K562 (cell line): ENCODE data around the gene TFEC. TPM values are rescaled to one million over a fixed set of nuclear protein-coding genes. Genes with fewer than 3 reads are reported as not detected.

Experiments
- ATAC-seq: fragments of 200-7000 bp; cut with Tn5 transposase; 3 replicates; pipeline ENCODE4 v1.9.1; 2020; ENCODE audit warnings: moderate library complexity
- BruUV-seq: library from RNA; stranded (reverse); fragments of 400-500 nt; replicated peaks from 2 replicates; lab custom pipeline; 2021; lab: Mats Ljungman, UMichigan
- CTCF ChIA-PET: fragments of 300-600 bp; formaldehyde crosslinking; extraction: SDS; loops from one replicate; lab custom pipeline; 2021; ENCODE audit warnings: low intra/inter-chr PET ratio; lab: Yijun Ruan, JAX
- POLR2A ChIA-PET: fragments of 300-600, 350-650 bp; sonication (Branson Sonifier 250); formaldehyde crosslinking; extraction: SDS; loops from one replicate; lab custom pipeline; 2021; ENCODE audit warnings: antibody characterized with exemption, inconsistent platforms; lab: Yijun Ruan, JAX
- DNase-seq, 4 experiments: peaks; one replicate each; pipeline versions ENCODE4 v3.0.0 to v3.0.0-alpha.2; 2011 to 2018; ENCODE audit warnings: low spot score in 3 of 4, mixed read lengths in 3 of 4; ENCODE audit errors: extremely low read depth in 1 of 4
- FAIRE-seq: peaks from 2 replicates; lab custom pipeline; 2011; peaks lifted over from hg19 to GRCh38; lab: Jason Lieb, UNC
- H2AFZ ChIP-seq: 2 replicates; pipeline ENCODE4 v1.6.0; 2011; ENCODE audit warnings: low read depth, low read length, control low read depth, inconsistent platforms
- H3K27ac ChIP-seq: fragments of 200-600 bp; 3 replicates; pipeline ENCODE4 v1.8.0; 2011; ENCODE audit warnings: low read depth, mild to moderate bottlenecking, control low read depth, inconsistent platforms, low read length, moderate library complexity, mixed read lengths; ENCODE audit errors: extremely low read depth
- H3K27me3 ChIP-seq, 2 experiments: fragments of 300-600 bp in 1 of 2; 2 replicates in 1 of 2; 3 replicates in 1 of 2; pipeline versions ENCODE4 v1.6.0 to v1.8.0; 2011; ENCODE audit warnings: inconsistent platforms in 2 of 2, low read length in 2 of 2, mild to moderate bottlenecking in 1 of 2, mixed read lengths in 1 of 2, moderate library complexity in 1 of 2; ENCODE audit not compliant: control insufficient read depth in 2 of 2, insufficient read depth in 2 of 2
- H3K36me3 ChIP-seq: fragments of 300-600 bp; 3 replicates; pipeline ENCODE4 v1.8.0; 2011; ENCODE audit warnings: mild to moderate bottlenecking, low read length, inconsistent platforms; ENCODE audit not compliant: control insufficient read depth, insufficient read depth
- H3K4me1 ChIP-seq, 2 experiments: fragments of 200-600 bp in 1 of 2; replicated peaks in 1 of 2; 2 replicates in 1 of 2; 3 replicates in 1 of 2; pipeline versions ENCODE4 v1.5.1 to v1.8.0; 2011; ENCODE audit warnings: inconsistent platforms in 2 of 2, low read length in 2 of 2, mild to moderate bottlenecking in 1 of 2, mixed read lengths in 1 of 2, moderate library complexity in 1 of 2; ENCODE audit not compliant: control insufficient read depth in 2 of 2, insufficient read depth in 2 of 2
- H3K4me2 ChIP-seq: 2 replicates; pipeline ENCODE4 v1.6.1; 2011; ENCODE audit warnings: low read length, control low read depth, inconsistent platforms, mixed read lengths; ENCODE audit not compliant: insufficient read depth
- H3K4me3 ChIP-seq: fragments of 200-600 bp; sonication (generic), shearing (Covaris generic); 2 replicates; pipeline ENCODE4 v1.5.1; 2016; ENCODE audit warnings: control low read depth, inconsistent platforms
- H3K79me2 ChIP-seq: fragments of 200-600 bp; 3 replicates; pipeline ENCODE4 v1.8.0; 2011; ENCODE audit warnings: low read length, inconsistent platforms; ENCODE audit not compliant: control insufficient read depth, insufficient read depth
- H3K9ac ChIP-seq, 2 experiments: 2 replicates each; pipeline versions ENCODE4 v1.6.0 to v1.6.1; 2011; ENCODE audit warnings: low read depth in 2 of 2, low read length in 2 of 2, control low read depth in 1 of 2, inconsistent platforms in 1 of 2, mild to moderate bottlenecking in 1 of 2, mixed read lengths in 1 of 2; ENCODE audit not compliant: insufficient read depth in 1 of 2
- H3K9me1 ChIP-seq: one replicate; pipeline ENCODE4 v1.6.0; 2011; ENCODE audit warnings: inconsistent platforms, mild to moderate bottlenecking, low read length, moderate library complexity; ENCODE audit not compliant: control insufficient read depth, insufficient read depth
- H3K9me3 ChIP-seq: replicated peaks from 2 replicates; pipeline ENCODE4 v1.5.1; 2011; ENCODE audit warnings: low read depth, low read length, inconsistent platforms; ENCODE audit not compliant: control insufficient read depth, insufficient read depth
- H4K20me1 ChIP-seq: replicated peaks from 2 replicates; pipeline ENCODE4 v1.6.1; 2011; ENCODE audit warnings: low read length, inconsistent platforms, mixed read lengths; ENCODE audit not compliant: control insufficient read depth, insufficient read depth
- ETV6 ChIP-seq, 3 experiments: fragments of 150-350 bp in 1 of 3; sonication (generic) in 1 of 3; formaldehyde crosslinking in 1 of 3; IDR thresholded peaks; 2 replicates each; pipeline versions ENCODE4 v1.6.1 to v1.8.0; 2014 to 2022; ENCODE audit warnings: borderline replicate concordance in 2 of 3, low read depth in 2 of 3, antibody characterized with exemption in 1 of 3, low read length in 1 of 3, mild to moderate bottlenecking in 1 of 3, missing genetic modification reagents in 1 of 3
- FOXA3 ChIP-seq, 2 experiments: fragments of 450-650 bp in 1 of 2; sonication (generic) in 1 of 2; formaldehyde crosslinking; IDR thresholded peaks in 1 of 2; conservative IDR thresholded peaks in 1 of 2; 2 replicates each; pipeline versions ENCODE4 v1.4.0 to v1.8.0; 2020 to 2022; ENCODE audit warnings: mild to moderate bottlenecking in 2 of 2, missing genetic modification reagents in 1 of 2
- HEY1 ChIP-seq: fragments of 250-450 bp; sonication (Bioruptor Pico); IDR thresholded peaks from 2 replicates; pipeline ENCODE4 v1.5.0; 2020; ENCODE audit warnings: mild to moderate bottlenecking, moderate library complexity, borderline replicate concordance
- HMG20A ChIP-seq: fragments of 450-650 bp; formaldehyde crosslinking; conservative IDR thresholded peaks from 2 replicates; pipeline ENCODE4 v1.4.0; 2020; ENCODE audit warnings: mild to moderate bottlenecking, mixed read lengths
- JUN ChIP-seq, 2 experiments: sonication (generic) in 1 of 2; formaldehyde crosslinking in 1 of 2; IDR thresholded peaks; 2 replicates each; pipeline versions ENCODE4 v1.6.1 to v1.8.0; 2012 to 2022; ENCODE audit warnings: borderline replicate concordance in 2 of 2, mild to moderate bottlenecking in 2 of 2, improper control_type of control experiment in 1 of 2, low read depth in 1 of 2, low read length in 1 of 2, missing genetic modification reagents in 1 of 2
- KLF13 ChIP-seq: fragments of 450-650 bp; IDR thresholded peaks from 2 replicates; pipeline ENCODE4 v1.6.1; 2016; ENCODE audit warnings: missing genetic modification characterization, low read depth, mild to moderate bottlenecking, missing compliant biosample characterization, moderate library complexity, borderline replicate concordance
- MYBL2 ChIP-seq, 2 experiments: fragments of 450-650 bp in 1 of 2; sonication (generic) in 1 of 2; formaldehyde crosslinking in 1 of 2; IDR thresholded peaks; 2 replicates each; pipeline versions ENCODE4 v1.6.1 to v1.8.1; 2017 to 2022; ENCODE audit warnings: borderline replicate concordance in 1 of 2, inconsistent platforms in 1 of 2, low read depth in 1 of 2, mild to moderate bottlenecking in 1 of 2, missing genetic modification reagents in 1 of 2, moderate library complexity in 1 of 2
- NFRKB ChIP-seq: fragments of 450-650 bp; IDR thresholded peaks from 2 replicates; pipeline ENCODE4 v1.6.1; 2016; ENCODE audit warnings: low read depth
- RBM25 ChIP-seq: fragments of 200-400 bp; formaldehyde crosslinking; IDR thresholded peaks from 2 replicates; pipeline ENCODE4 v1.6.1; 2018; ENCODE audit warnings: low read length, low read depth, moderate library complexity; ENCODE audit not compliant: severe bottlenecking
- RFX5 ChIP-seq: IDR thresholded peaks from 2 replicates; pipeline ENCODE4 v1.6.1; 2011; ENCODE audit warnings: low read depth, mild to moderate bottlenecking, improper control_type of control experiment, low read length
- TEAD1 ChIP-seq, 2 experiments: fragments of 450-650 bp in 1 of 2; sonication (generic) in 1 of 2; formaldehyde crosslinking; IDR thresholded peaks; 2 replicates each; pipeline versions ENCODE4 v1.4.0 to v1.8.0; 2020 to 2022; ENCODE audit warnings: mild to moderate bottlenecking in 2 of 2, missing genetic modification reagents in 1 of 2
- ZEB2 ChIP-seq: fragments of 450-650 bp; IDR thresholded peaks from 2 replicates; pipeline ENCODE4 v1.6.1; 2016
- ZNF274 ChIP-seq: IDR thresholded peaks from 2 replicates; pipeline ENCODE4 v1.6.1; 2011; ENCODE audit warnings: low read depth, mild to moderate bottlenecking, low read length, moderate library complexity, borderline replicate concordance
- ZNF347 ChIP-seq: fragments of 450-650 bp; formaldehyde crosslinking; IDR thresholded peaks from 2 replicates; pipeline ENCODE4 v1.4.0; 2020; ENCODE audit warnings: low read depth, mild to moderate bottlenecking, moderate library complexity
- ZNF436 ChIP-seq: fragments of 250-450, 450-650 bp; sonication (Bioruptor Pico); formaldehyde crosslinking; IDR thresholded peaks from 2 replicates; pipeline ENCODE4 v1.7.0; 2020; ENCODE audit warnings: mild to moderate bottlenecking
- in situ Hi-C: fragments of 300-500 bp; cut with MboI; formaldehyde crosslinking; loops from 4 replicates; pipeline ENCODE4 v1.15.0; 2018; ENCODE audit warnings: inconsistent platforms, mixed read lengths
- intact Hi-C: fragments of 100-400 bp; cut with micrococcal nuclease; formaldehyde crosslinking; loops from 2 replicates; pipeline ENCODE4 v1.14.2; 2022
- polyA plus RNA-seq, 8 experiments: library from polyadenylated mRNA; depleted of rRNA in 4 of 8; stranded (reverse) in 5 of 8; unstranded in 3 of 8; fragments of >200 nt; fragmentation: Nextera tagmentation in 2 of 8; fragmentation: Illumina TruSeq in 1 of 8; extraction: Ambion mirVana in 2 of 8; extraction: Trizol in 1 of 8; gene quantifications; 2 replicates each; pipeline versions ENCODE4 v1.2.1 to v1.2.3, GENCODE V29; 2011 to 2014; ENCODE audit warnings: inconsistent platforms in 1 of 8, missing spikeins in 1 of 8
- total RNA-seq, 7 experiments: library from RNA; depleted of rRNA in 6 of 7; stranded (reverse); fragments of >200 nt in 6 of 7; fragmentation: Illumina TruSeq in 2 of 7; extraction: Trizol in 2 of 7; gene quantifications; 2 replicates each; pipeline versions ENCODE4 v1.2.1 to v1.2.3, GENCODE V29; 2011 to 2021; ENCODE audit warnings: low replicate concordance in 1 of 7
- TF ChIP-seq, protein P1 (sequence below): fragments of 250-450 bp; sonication (Bioruptor Pico); IDR thresholded peaks from 2 replicates; pipeline ENCODE4 v1.5.0; 2021; ENCODE audit warnings: mild to moderate bottlenecking, borderline replicate concordance
- TF ChIP-seq, protein P2 (sequence below): fragments of 450-650 bp; formaldehyde crosslinking; IDR thresholded peaks from 2 replicates; pipeline ENCODE4 v1.4.0; 2020; ENCODE audit warnings: mild to moderate bottlenecking, moderate library complexity
- TF ChIP-seq, protein P3 (sequence below): fragments of 450-650 bp; formaldehyde crosslinking; IDR thresholded peaks from 2 replicates; pipeline ENCODE4 v1.4.0; 2022; ENCODE audit warnings: mild to moderate bottlenecking, moderate library complexity

The TFEC gene
- total and polyA plus RNA-seq, 9 of the 15 experiments (the other 6 are each of a cell fraction or from before 2014, with no cell fraction given), result 0.01 TPM; not detected in 8

DNA sequence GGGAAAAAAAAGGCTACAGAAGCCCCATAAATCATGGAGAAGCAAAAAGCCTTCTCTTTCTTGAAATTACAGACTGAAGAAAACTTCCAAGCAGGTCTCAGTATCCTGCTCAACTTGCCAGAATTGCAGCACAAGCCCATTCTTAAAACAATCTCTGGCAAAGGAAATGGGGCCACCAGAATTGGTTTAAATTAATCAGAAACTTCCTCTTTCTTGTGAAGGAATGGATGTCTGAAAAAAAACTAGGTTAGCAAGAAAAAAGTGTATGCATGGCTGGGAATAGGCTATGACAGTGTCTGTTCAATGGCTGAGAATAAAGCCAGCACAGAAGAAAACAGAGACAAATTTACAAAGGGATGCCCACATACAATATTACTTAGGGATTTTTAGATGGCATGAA lies 59.1 kb downstream of the TFEC start:
- BruUV-seq, result no TSS peak
- Histone ChIP-seq H3K27ac (no peak overlapping the region), H3K36me3 (no peaks in the 10 kb centered on the region), H2AFZ (no peak overlapping the region), H4K20me1 (no peaks in the 10 kb centered on the region), H3K9me1 (no peaks in the 10 kb centered on the region), H3K9me3 (no peaks in the 10 kb centered on the region; the same call in 1 of the 2 replicates), H3K4me3 (no peak overlapping the region), H3K9ac (no peak overlapping the region), H3K4me1 (no peaks in the 10 kb centered on the region), H3K79me2 (no peaks in the 10 kb centered on the region), H3K27me3 (no peaks in the 10 kb centered on the region), H3K4me2 (no peak overlapping the region)
- CTCF ChIA-PET, result no interaction called here
- FAIRE-seq (no peak), DNase-seq (no peak), ATAC-seq (no peak)
- intact Hi-C loops, result no loop called here
- TF ChIP-seq ZNF347, result no peak
- TF ChIP-seq ZNF274, result no peak
- TF ChIP-seq, protein P1, sequence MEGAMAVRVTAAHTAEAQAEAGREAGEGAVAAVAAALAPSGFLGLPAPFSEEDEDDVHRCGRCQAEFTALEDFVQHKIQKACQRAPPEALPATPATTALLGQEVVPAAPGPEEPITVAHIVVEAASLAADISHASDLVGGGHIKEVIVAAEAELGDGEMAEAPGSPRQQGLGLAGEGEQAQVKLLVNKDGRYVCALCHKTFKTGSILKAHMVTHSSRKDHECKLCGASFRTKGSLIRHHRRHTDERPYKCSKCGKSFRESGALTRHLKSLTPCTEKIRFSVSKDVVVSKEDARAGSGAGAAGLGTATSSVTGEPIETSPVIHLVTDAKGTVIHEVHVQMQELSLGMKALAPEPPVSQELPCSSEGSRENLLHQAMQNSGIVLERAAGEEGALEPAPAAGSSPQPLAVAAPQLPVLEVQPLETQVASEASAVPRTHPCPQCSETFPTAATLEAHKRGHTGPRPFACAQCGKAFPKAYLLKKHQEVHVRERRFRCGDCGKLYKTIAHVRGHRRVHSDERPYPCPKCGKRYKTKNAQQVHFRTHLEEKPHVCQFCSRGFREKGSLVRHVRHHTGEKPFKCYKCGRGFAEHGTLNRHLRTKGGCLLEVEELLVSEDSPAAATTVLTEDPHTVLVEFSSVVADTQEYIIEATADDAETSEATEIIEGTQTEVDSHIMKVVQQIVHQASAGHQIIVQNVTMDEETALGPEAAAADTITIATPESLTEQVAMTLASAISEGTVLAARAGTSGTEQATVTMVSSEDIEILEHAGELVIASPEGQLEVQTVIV, result no peak
- TF ChIP-seq ZNF436, result no peak
- TF ChIP-seq NFRKB, result no peak
- no peak for TF ChIP-seq RFX5
- TF ChIP-seq ETV6 (IDR thresholded peaks at IDR 0.05; ENCODE audit: borderline replicate concordance in 1 of 2, low read depth in 2 of 2, low read length in 1 of 2), result no peak
- no peak for TF ChIP-seq ETV6 (CRISPR knock-in tag; IDR thresholded peaks at IDR 0.05; ENCODE audit: borderline replicate concordance)
- TF ChIP-seq ZEB2, result no peak
- no peak for TF ChIP-seq RBM25
- no peak for TF ChIP-seq MYBL2 (IDR thresholded peaks at IDR 0.05; ENCODE audit: low read depth)
- TF ChIP-seq MYBL2 (CRISPR knock-in tag; IDR thresholded peaks at IDR 0.05; ENCODE audit: borderline replicate concordance), result no peak
- TF ChIP-seq, protein P2, sequence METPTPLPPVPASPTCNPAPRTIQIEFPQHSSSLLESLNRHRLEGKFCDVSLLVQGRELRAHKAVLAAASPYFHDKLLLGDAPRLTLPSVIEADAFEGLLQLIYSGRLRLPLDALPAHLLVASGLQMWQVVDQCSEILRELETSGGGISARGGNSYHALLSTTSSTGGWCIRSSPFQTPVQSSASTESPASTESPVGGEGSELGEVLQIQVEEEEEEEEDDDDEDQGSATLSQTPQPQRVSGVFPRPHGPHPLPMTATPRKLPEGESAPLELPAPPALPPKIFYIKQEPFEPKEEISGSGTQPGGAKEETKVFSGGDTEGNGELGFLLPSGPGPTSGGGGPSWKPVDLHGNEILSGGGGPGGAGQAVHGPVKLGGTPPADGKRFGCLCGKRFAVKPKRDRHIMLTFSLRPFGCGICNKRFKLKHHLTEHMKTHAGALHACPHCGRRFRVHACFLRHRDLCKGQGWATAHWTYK, result no peak
- TF ChIP-seq HEY1 (CRISPR knock-in tag), result no peak
- TF ChIP-seq JUN (IDR thresholded peaks at IDR 0.05; ENCODE audit: borderline replicate concordance, low read depth, low read length), result no peak
- TF ChIP-seq JUN (CRISPR knock-in tag; IDR thresholded peaks at IDR 0.05; ENCODE audit: borderline replicate concordance), result no peak
- TF ChIP-seq FOXA3 (CRISPR knock-in tag; conservative IDR thresholded peaks at IDR 0.05 in 1 of 2, IDR thresholded peaks at IDR 0.05 in 1 of 2), result no peak
- TF ChIP-seq, protein P3, sequence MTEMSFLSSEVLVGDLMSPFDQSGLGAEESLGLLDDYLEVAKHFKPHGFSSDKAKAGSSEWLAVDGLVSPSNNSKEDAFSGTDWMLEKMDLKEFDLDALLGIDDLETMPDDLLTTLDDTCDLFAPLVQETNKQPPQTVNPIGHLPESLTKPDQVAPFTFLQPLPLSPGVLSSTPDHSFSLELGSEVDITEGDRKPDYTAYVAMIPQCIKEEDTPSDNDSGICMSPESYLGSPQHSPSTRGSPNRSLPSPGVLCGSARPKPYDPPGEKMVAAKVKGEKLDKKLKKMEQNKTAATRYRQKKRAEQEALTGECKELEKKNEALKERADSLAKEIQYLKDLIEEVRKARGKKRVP (CRISPR knock-in tag), result no peak
- no peak for TF ChIP-seq HMG20A (CRISPR knock-in tag)
- TF ChIP-seq TEAD1 (CRISPR knock-in tag; IDR thresholded peaks at IDR 0.05), result no peak
- TF ChIP-seq KLF13 (tag), result no peak
- in situ Hi-C loops, result no loop called here
- POLR2A ChIA-PET, result no interaction called here
